K562 (cell line): Measurements from ENCODE around the gene MYO1D. TPM values are rescaled to one million over a fixed set of nuclear protein-coding genes. Genes with fewer than 3 reads are reported as not detected.
A peak's percentile ranks its signal among the peaks of the same experiment; 100 is the strongest.

Experiments
- ASH1L ChIP-seq: fragments of 450-650 bp; IDR thresholded peaks from 2 replicates; pipeline ENCODE4 v1.6.1; 2018; ENCODE audit warnings: borderline replicate concordance, mild to moderate bottlenecking, low read depth; ENCODE audit not compliant: partially characterized antibody
- CBX8 ChIP-seq: fragments of 200-600 bp; sonication (generic); IDR thresholded peaks from 2 replicates; pipeline ENCODE4 v1.6.1; 2012; ENCODE audit warnings: borderline replicate concordance, mixed run types, low read depth, mild to moderate bottlenecking, moderate library complexity, mixed read lengths, low read length, control low read depth, inconsistent platforms; ENCODE audit not compliant: poor library complexity, severe bottlenecking; ENCODE audit errors: extremely low read depth
- CSDE1 ChIP-seq, 2 experiments: fragments of 450-650 bp; IDR thresholded peaks; 2 replicates each; pipeline ENCODE4 v1.6.1; 2016; ENCODE audit warnings: mild to moderate bottlenecking in 1 of 2
- DIDO1 ChIP-seq: fragments of 450-650 bp; IDR thresholded peaks from 2 replicates; pipeline ENCODE4 v1.6.1; 2016; ENCODE audit warnings: low read depth, missing biosample characterization, missing genetic modification characterization
- ETS2 ChIP-seq: IDR thresholded peaks from 2 replicates; pipeline ENCODE4 v1.6.1; 2016; ENCODE audit warnings: borderline replicate concordance, missing genetic modification characterization, mild to moderate bottlenecking, moderate library complexity, missing compliant biosample characterization; ENCODE audit not compliant: poor library complexity, severe bottlenecking
- ETV6 ChIP-seq, 3 experiments: fragments of 150-350 bp in 1 of 3; sonication (generic) in 1 of 3; formaldehyde crosslinking in 1 of 3; IDR thresholded peaks; 2 replicates each; pipeline versions ENCODE4 v1.6.1 to v1.8.0; 2014 to 2022; ENCODE audit warnings: borderline replicate concordance in 2 of 3, low read depth in 2 of 3, antibody characterized with exemption in 1 of 3, low read length in 1 of 3, mild to moderate bottlenecking in 1 of 3, missing genetic modification reagents in 1 of 3
- HLTF ChIP-seq: fragments of 450-650 bp; IDR thresholded peaks from 2 replicates; pipeline ENCODE4 v1.6.1; 2016
- IRF2 ChIP-seq: sonication (generic); formaldehyde crosslinking; IDR thresholded peaks from 2 replicates; pipeline ENCODE4 v1.8.1; 2022; ENCODE audit warnings: mild to moderate bottlenecking, missing genetic modification reagents
- MECOM ChIP-seq: fragments of 250-450 bp; sonication (Bioruptor Pico); IDR thresholded peaks from 2 replicates; pipeline ENCODE4 v1.8.0; 2022; ENCODE audit warnings: inconsistent platforms
- POLR2H ChIP-seq: IDR thresholded peaks from 2 replicates; pipeline ENCODE4 v1.6.1; 2016; ENCODE audit warnings: missing genetic modification characterization, low read depth, mild to moderate bottlenecking, control low read depth, missing compliant biosample characterization, moderate library complexity
- PRDM10 ChIP-seq: fragments of 450-650 bp; IDR thresholded peaks from 2 replicates; pipeline ENCODE4 v1.6.1; 2018; ENCODE audit not compliant: partially characterized antibody
- RB1 ChIP-seq: fragments of 450-650 bp; IDR thresholded peaks from 2 replicates; pipeline ENCODE4 v1.6.1; 2017; ENCODE audit warnings: low read depth, mild to moderate bottlenecking
- RBM15 ChIP-seq: fragments of 200-400 bp; formaldehyde crosslinking; IDR thresholded peaks from 2 replicates; pipeline ENCODE4 v1.6.1; 2018; ENCODE audit warnings: mild to moderate bottlenecking, low read length, moderate library complexity; ENCODE audit not compliant: insufficient read depth
- RBM22 ChIP-seq: fragments of 200-400 bp; formaldehyde crosslinking; IDR thresholded peaks from 2 replicates; pipeline ENCODE4 v1.6.1; 2018; ENCODE audit warnings: low read length, low read depth; ENCODE audit not compliant: poor library complexity, severe bottlenecking
- SREBF2 ChIP-seq: sonication (generic); formaldehyde crosslinking; IDR thresholded peaks from 2 replicates; pipeline ENCODE4 v1.4.0; 2020; ENCODE audit warnings: mild to moderate bottlenecking, missing genetic modification reagents
- TAF1 ChIP-seq: IDR thresholded peaks from 2 replicates; pipeline ENCODE4 v1.6.1; 2011; ENCODE audit warnings: mild to moderate bottlenecking, low read length, moderate library complexity; ENCODE audit not compliant: insufficient read depth, control insufficient read depth, severe bottlenecking; ENCODE audit errors: extremely low read depth
- TCFL5 ChIP-seq: fragments of 250-450 bp; sonication (Bioruptor Pico); conservative IDR thresholded peaks from 2 replicates; pipeline ENCODE4 v1.6.1; 2021; ENCODE audit warnings: mild to moderate bottlenecking, moderate library complexity, matching md5 sums
- TEAD2 ChIP-seq: fragments of 450-650 bp; IDR thresholded peaks from 2 replicates; pipeline ENCODE4 v1.6.1; 2016; ENCODE audit warnings: missing genetic modification characterization, control low read depth, missing compliant biosample characterization
- XRCC4 ChIP-seq: IDR thresholded peaks from one replicate; pipeline ENCODE4 v1.6.1; 2011; ENCODE audit not compliant: insufficient read depth, insufficient read length; ENCODE audit errors: extremely low read depth
- ZNF133 ChIP-seq: fragments of 250-450 bp; sonication (Bioruptor Pico); IDR thresholded peaks from 2 replicates; pipeline ENCODE4 v1.4.0; 2020; ENCODE audit warnings: mild to moderate bottlenecking
- ZNF174 ChIP-seq: fragments of 250-450 bp; sonication (Bioruptor Pico); IDR thresholded peaks from 2 replicates; pipeline ENCODE4 v1.4.0; 2020; ENCODE audit warnings: mild to moderate bottlenecking
- ZNF311 ChIP-seq: fragments of 250-450 bp; sonication (Bioruptor Pico); IDR thresholded peaks from 2 replicates; pipeline ENCODE4 v1.4.0; 2020; ENCODE audit warnings: mild to moderate bottlenecking, moderate library complexity
- ZNF354B ChIP-seq: fragments of 250-450 bp; sonication (Bioruptor Pico); IDR thresholded peaks from 2 replicates; pipeline ENCODE4 v1.4.0; 2020
- ZNF785 ChIP-seq: fragments of 250-450 bp; sonication (Bioruptor Pico); IDR thresholded peaks from 2 replicates; pipeline ENCODE4 v1.4.0; 2020; ENCODE audit warnings: mild to moderate bottlenecking
- polyA plus RNA-seq, 8 experiments: library from polyadenylated mRNA; depleted of rRNA in 4 of 8; stranded (reverse) in 5 of 8; unstranded in 3 of 8; fragments of >200 nt; fragmentation: Nextera tagmentation in 2 of 8; fragmentation: Illumina TruSeq in 1 of 8; extraction: Ambion mirVana in 2 of 8; extraction: Trizol in 1 of 8; gene quantifications; 2 replicates each; pipeline versions ENCODE4 v1.2.1 to v1.2.3, GENCODE V29; 2011 to 2014; ENCODE audit warnings: inconsistent platforms in 1 of 8, missing spikeins in 1 of 8
- total RNA-seq, 7 experiments: library from RNA; depleted of rRNA in 6 of 7; stranded (reverse); fragments of >200 nt in 6 of 7; fragmentation: Illumina TruSeq in 2 of 7; extraction: Trizol in 2 of 7; gene quantifications; 2 replicates each; pipeline versions ENCODE4 v1.2.1 to v1.2.3, GENCODE V29; 2011 to 2021; ENCODE audit warnings: low replicate concordance in 1 of 7
- TF ChIP-seq, protein P1 (sequence below): sonication (generic); formaldehyde crosslinking; IDR thresholded peaks from 2 replicates; pipeline ENCODE4 v1.8.1; 2023; ENCODE audit warnings: mild to moderate bottlenecking, missing genetic modification reagents, moderate library complexity

MYO1D gene
- total and polyA plus RNA-seq, 9 of the 15 experiments (the other 6 are each of a cell fraction or from before 2014, with no cell fraction given) = 2.1 to 71.2 (median 45.4) TPM

GRCh38 chr17:32894245-32894644 lies 17.3 kb upstream of the MYO1D start (continued):
- no peak for TF ChIP-seq DIDO1 (tag)
- peak; percentile 44 to 75; a peak in 1 of 4 replicates for TF ChIP-seq ETV6 (IDR thresholded peaks at IDR 0.05; ENCODE audit: borderline replicate concordance in 1 of 2, low read depth in 2 of 2, low read length in 1 of 2)
- no peak for TF ChIP-seq ETV6 (CRISPR knock-in tag; IDR thresholded peaks at IDR 0.05; ENCODE audit: borderline replicate concordance)
- TF ChIP-seq TEAD2 = no peak
- TF ChIP-seq MECOM = no peak
- no peak for TF ChIP-seq ZNF311 (CRISPR knock-in tag)
- TF ChIP-seq, protein P1, sequence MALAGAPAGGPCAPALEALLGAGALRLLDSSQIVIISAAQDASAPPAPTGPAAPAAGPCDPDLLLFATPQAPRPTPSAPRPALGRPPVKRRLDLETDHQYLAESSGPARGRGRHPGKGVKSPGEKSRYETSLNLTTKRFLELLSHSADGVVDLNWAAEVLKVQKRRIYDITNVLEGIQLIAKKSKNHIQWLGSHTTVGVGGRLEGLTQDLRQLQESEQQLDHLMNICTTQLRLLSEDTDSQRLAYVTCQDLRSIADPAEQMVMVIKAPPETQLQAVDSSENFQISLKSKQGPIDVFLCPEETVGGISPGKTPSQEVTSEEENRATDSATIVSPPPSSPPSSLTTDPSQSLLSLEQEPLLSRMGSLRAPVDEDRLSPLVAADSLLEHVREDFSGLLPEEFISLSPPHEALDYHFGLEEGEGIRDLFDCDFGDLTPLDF (CRISPR knock-in tag) = no peak
- TF ChIP-seq XRCC4 = no peak
- no peak for TF ChIP-seq RBM22
- no peak for TF ChIP-seq SREBF2 (CRISPR knock-in tag)
- TF ChIP-seq ZNF785 (CRISPR knock-in tag) = no peak
- TF ChIP-seq POLR2H (tag) = no peak; the same call in 1 of the 2 replicates
- no peak for TF ChIP-seq CBX8
- no peak for TF ChIP-seq TCFL5 (CRISPR knock-in tag)
- TF ChIP-seq HLTF = peak; percentile 48; the same call in 1 of the 2 replicates
- TF ChIP-seq ASH1L = no peak
- TF ChIP-seq ZNF174 (CRISPR knock-in tag) = no peak
- TF ChIP-seq RBM15 = no peak
- TF ChIP-seq ZNF133 (CRISPR knock-in tag) = no peak
- TF ChIP-seq TAF1 = no peak
- TF ChIP-seq ETS2 = no peak
- TF ChIP-seq PRDM10 = no peak
- no peak for TF ChIP-seq CSDE1 (IDR thresholded peaks at IDR 0.05)
- TF ChIP-seq ZNF354B = no peak
- TF ChIP-seq RB1 = no peak
- TF ChIP-seq IRF2 = no peak
